ENCODE measurements around the gene GPSM1.
"Not testable (repeated sequence)": the region's sequence is repeated elsewhere in the genome, so short reads cannot be mapped to it uniquely, and the experiment has no call there.

Gene GPSM1

DNA sequence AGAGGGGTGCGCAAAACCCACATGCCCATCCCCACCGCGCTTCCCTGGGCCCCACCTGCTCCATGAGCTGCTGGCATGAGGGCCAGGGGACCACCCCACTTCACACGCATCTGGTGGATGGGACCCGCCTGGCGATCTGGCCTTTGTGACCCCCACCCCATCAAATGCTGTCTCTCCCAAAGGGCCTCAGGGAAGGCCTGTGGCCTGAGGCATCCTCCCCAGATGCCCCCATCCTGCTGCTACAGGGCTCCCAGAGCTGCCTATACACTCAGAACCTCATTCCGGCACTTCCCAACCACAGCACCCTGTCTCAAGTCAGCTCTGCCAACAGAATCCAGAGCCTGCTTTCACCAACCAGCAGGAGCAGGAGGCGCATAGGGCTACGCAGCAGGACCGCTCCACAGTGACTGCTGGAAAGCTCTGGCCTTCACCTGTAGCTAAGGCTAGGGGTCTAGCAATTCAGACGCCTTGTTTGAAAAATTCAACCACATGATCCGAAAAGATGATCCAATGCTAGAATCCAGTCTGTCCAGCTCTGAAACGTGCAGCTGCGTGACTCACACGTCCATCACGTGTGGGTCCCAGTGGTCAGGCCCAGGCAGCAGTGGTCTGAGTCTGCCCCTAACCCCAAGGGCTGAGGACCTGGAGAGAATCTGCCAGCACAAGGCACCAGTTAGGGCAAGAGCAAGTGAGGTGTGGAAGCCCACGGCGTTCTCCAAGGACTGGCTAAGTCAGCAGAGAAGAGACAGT, 74.0 kb downstream of the GPSM1 start:
- no peak for DNase-seq

DNA sequence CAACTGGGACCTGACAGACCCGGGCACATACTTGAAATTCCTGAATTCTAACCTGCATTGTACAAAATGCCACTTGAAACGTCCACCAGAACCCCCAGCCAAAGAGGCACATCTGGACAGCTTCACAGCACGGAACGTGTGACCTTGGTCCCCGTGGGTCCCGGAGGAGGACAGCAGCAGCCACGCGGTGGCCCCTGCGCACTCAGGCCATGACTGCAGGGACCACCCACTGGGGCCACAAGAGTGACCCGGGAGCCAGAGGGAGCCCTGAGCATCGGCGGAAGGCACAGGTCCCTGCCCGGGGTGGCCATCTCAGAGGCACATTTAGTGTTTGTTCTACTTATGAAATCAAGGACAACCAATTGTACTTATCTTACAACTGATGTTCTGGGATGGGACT, 74.7 kb downstream of the GPSM1 start:
- no peak for DNase-seq

DNA sequence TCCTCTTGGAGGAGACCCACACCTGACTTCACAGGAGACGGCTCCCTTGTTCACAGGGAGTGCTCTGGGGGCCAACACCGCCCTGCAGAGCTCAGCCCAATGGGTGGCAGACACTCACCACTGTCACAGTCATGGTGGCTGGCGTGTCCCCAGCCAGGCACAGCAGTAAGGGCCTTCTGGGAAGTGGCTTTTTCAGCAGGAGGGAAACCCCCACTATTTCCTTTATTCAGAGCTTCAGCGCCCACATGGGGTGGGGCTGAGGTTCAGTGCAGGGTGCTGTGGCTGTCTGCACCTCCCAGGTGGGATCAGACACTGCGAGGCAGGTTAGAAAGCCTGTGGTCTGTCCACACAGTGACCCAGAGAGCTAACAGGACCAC, 76.2 kb downstream of the GPSM1 start:
- DNase-seq, result no peak

DNA sequence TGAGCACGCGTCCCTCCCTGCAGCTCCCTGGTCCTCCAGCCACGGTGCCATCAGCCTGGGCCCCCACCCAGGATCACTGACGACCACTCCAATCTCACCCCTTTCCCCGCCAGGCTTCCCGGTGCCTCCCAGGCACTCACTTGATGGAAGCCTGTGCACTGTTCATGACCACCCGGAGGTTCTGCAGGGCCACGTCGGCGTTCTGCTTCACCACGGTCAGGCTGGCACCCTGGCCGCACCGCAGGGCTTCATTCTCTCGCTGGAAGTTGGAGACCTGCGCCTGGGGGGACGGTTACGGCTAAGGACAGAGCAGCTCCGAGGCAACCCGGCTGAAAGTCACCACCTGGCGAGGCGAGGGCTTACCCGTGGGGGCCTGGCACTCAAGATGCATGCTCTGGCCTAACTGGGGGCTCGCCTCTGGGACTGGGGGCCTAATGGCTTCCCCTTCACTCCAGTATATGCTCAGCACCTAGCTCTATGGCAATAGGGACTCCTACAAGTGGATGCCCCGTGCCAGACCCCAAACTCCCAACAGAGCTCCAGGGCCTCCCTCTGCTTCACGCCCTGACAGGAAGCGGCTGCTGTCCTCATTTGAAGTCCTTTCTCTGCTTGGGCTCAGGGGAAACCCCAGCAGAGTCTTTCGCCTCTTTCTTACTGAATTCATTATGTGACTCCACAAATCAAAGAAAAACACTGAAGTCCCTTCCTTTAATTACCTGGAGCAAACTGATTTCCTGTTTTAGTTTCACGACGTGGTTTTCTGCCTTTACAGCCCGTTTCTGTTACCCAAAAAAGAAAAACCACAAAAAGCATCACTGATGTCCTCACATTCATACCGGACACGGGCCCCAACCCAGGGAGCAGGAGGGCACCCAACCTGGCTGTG, 76.8 kb downstream of the GPSM1 start:
- no peak for DNase-seq

DNA sequence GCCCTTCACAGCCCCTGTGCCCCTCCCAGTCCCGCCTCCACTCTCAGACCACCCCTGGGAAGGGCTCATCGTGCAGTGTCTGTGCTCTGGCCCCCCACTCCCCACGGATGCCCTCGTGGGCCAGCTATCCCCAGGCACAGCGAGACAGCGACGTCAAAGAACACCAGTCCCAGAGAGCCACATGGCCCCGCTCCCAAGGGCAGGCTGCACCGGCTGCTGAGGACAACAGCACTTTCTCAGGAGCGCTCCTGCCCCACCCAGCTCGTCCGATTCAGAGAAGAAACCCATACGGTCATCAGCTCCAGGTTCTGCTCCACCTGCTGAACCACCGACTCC, 77.4 kb downstream of the GPSM1 start:
- no peak for DNase-seq

DNA sequence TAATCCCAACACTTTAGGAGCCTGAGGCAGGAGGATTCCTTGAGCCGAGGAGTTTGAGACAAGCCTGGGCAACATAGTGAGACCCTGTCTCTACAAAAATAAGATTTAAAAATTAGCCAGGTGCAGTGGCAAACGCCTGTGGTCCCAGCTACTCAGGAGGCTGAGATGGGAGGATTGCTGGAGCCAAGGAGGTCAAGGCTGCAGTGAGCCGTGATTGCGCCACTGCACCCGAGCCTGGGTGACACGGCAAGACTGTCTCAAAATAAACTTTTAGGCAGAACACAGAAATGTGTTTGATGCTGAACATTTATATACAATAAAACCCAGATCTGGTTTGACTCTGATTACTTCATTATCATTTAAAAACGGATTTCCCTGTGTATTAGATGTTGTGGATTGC, 78.1 kb downstream of the GPSM1 start:
- no peak for DNase-seq

DNA sequence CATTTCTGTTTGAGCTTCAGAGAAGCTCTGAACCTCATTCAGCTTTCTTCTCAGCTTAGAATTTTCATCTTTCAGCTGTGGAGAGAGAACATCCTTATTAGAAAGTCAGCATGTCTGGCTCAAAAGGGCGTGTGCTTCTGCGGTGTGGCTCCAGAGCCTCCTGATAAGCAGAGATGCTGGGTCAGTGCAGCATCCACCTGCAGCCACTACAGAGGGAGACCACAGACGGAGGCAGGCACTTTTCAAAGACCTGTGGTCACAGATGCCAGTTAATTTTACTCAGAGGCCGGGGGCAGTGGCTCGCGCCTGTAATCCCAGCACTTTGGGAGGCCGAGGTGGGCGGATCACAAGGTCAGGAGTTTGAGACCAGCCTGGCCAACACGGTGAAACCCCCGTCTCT, 78.6 kb downstream of the GPSM1 start:
- not testable (repeated sequence) for DNase-seq

DNA sequence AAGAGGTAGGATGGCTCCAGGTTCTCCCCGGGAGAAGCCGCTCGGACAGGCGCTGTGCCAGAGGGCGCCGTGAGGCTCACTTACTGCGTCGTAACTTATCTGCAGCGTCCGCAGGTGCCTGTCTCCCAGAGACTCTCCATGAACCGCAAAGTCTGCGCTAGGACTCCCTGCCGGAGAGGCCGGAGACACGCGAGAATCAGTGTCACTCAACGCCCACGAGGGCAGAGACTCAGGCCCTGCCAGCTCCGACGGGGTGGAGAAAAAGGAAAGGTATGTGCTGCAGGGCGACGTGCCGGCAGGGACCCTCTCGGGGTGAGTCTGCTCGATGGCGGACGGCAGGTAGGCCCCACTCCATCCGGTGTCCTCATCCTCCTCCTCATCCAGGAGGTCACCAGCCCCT, 79.7 kb downstream of the GPSM1 start:
- not testable (repeated sequence) for DNase-seq

DNA sequence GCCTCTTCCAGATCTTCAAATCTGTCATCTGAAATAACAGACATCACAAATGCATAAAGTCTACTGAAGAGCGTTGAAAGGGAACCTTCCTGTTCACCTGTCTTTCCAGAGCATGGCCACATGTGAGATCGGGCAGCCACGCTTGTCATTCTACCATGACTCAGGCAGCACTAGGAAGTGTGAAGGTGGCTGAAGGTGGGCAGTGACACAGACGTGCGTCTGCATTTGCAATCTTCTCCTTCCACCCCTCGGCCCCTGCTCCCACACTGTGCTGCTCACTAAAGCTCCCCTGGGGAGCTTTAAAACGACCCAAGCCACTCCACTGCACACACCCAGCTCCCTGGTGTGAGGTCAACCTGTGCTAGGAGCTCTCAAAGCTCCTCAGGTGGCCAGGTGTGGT, 80.6 kb downstream of the GPSM1 start:
- no peak for DNase-seq

All from DMS53 (cell line).